Calu3 (cell line): Measurements from ENCODE around the gene SPSB1. TPM values are rescaled to one million over a fixed set of nuclear protein-coding genes. Genes with fewer than 3 reads are reported as not detected.

Source experiments
- BruUV-seq: library from RNA; stranded (reverse); fragments of 400-500 nt; replicated peaks from 2 replicates; lab custom pipeline; 2021; lab: Mats Ljungman, UMichigan
- CTCF ChIA-PET: fragments of 300-600 bp; sonication (Branson Sonifier 250); formaldehyde crosslinking; loops from one replicate; lab custom pipeline; 2022; ENCODE audit warnings: antibody characterized with exemption; lab: Charles Lee
- DNase-seq: peaks from one replicate; pipeline ENCODE4 v3.0.0; 2022
- H3K27ac Mint-ChIP-seq: one replicate; pipeline ENCODE4 v1.8.0; 2022; ENCODE audit warnings: mixed read lengths; ENCODE audit not compliant: unreplicated experiment
- H3K27me3 Mint-ChIP-seq: one replicate; pipeline ENCODE4 v1.8.0; 2022; ENCODE audit warnings: mixed read lengths; ENCODE audit not compliant: unreplicated experiment
- H3K36me3 Mint-ChIP-seq: one replicate; pipeline ENCODE4 v1.8.0; 2022; ENCODE audit warnings: mild to moderate bottlenecking, moderate library complexity, mixed read lengths; ENCODE audit not compliant: insufficient read depth, unreplicated experiment
- H3K4me1 Mint-ChIP-seq: one replicate; pipeline ENCODE4 v1.8.0; 2022; ENCODE audit warnings: mild to moderate bottlenecking, low read depth, mixed read lengths; ENCODE audit not compliant: unreplicated experiment
- H3K4me3 Mint-ChIP-seq: one replicate; pipeline ENCODE4 v1.8.0; 2022; ENCODE audit warnings: mild to moderate bottlenecking, low read depth, moderate library complexity, mixed read lengths; ENCODE audit not compliant: unreplicated experiment
- H3K9me3 Mint-ChIP-seq: one replicate; pipeline ENCODE4 v1.8.0; 2022; ENCODE audit warnings: low read depth, mixed read lengths; ENCODE audit not compliant: unreplicated experiment
- CTCF ChIP-seq: fragments of 200-600 bp; IDR thresholded peaks from one replicate; pipeline ENCODE4 v1.8.0; 2022; ENCODE audit warnings: antibody characterized with exemption; ENCODE audit not compliant: unreplicated experiment
- intact Hi-C: fragments of 100-400 bp; cut with micrococcal nuclease; formaldehyde crosslinking; loops from one replicate; pipeline ENCODE4 v1.10.0; 2022; ENCODE audit not compliant: unreplicated experiment
- total RNA-seq: library from RNA; stranded (reverse); gene quantifications from 2 replicates; pipeline ENCODE4 v1.2.3, GENCODE V29; 2022

Gene SPSB1
- total RNA-seq, 1 experiment from 2014 or later = 4.9 TPM

GRCh38 chr1:9281071-9281827 is 11.4 kb upstream of the SPSB1 start:
- Mint-ChIP-seq H3K27me3 (no peaks in the 10 kb centered on the region), H3K4me3 (no peak overlapping the region), H3K27ac (no peak overlapping the region), H3K36me3 (no peaks in the 10 kb centered on the region), H3K4me1 (peaks cover 21% of the 10 kb centered on the region), H3K9me3 (no peaks in the 10 kb centered on the region)
- CTCF ChIA-PET = no interaction called here
- no peak for DNase-seq
- intact Hi-C loops = no loop called here
- TF ChIP-seq CTCF = no peak
- BruUV-seq = no TSS peak

GRCh38 chr1:9281908-9282695 is 10.6 kb upstream of the SPSB1 start:
- no peaks in the 10 kb centered on the region for H3K9me3 Mint-ChIP-seq
- no peak overlapping the region for H3K27ac Mint-ChIP-seq
- DNase-seq = no peak
- intact Hi-C loops = no loop called here
- H3K27me3 Mint-ChIP-seq = no peaks in the 10 kb centered on the region
- BruUV-seq = no TSS peak
- no peak for TF ChIP-seq CTCF
- H3K4me3 Mint-ChIP-seq = no peak overlapping the region
- H3K36me3 Mint-ChIP-seq = no peaks in the 10 kb centered on the region
- peaks cover 18% of the 10 kb centered on the region for H3K4me1 Mint-ChIP-seq
- CTCF ChIA-PET = interaction anchor here (0.6 kb wide), 1 partner anchor 301 kb away, joined by 3 read pairs; no protein-coding TSS in a partner anchor

GRCh38 chr1:9282696-9282955 is 10.1 kb upstream of the SPSB1 start:
- BruUV-seq = no TSS peak
- DNase-seq = no peak
- Mint-ChIP-seq H3K4me1 (peaks cover 18% of the 10 kb centered on the region), H3K36me3 (no peaks in the 10 kb centered on the region), H3K27ac (no peak overlapping the region), H3K9me3 (no peaks in the 10 kb centered on the region), H3K4me3 (no peak overlapping the region), H3K27me3 (no peaks in the 10 kb centered on the region)
- CTCF ChIA-PET = no interaction called here
- TF ChIP-seq CTCF = no peak
- intact Hi-C loops = no loop called here

- Mint-ChIP-seq H3K36me3 (peaks cover 4% of the 10 kb centered on the region), H3K27ac (no peak overlapping the region), H3K9me3 (peaks cover 2% of the 10 kb centered on the region), H3K27me3 (no peaks in the 10 kb centered on the region), H3K4me3 (no peak overlapping the region), H3K4me1 (peaks cover 18% of the 10 kb centered on the region)
- no peak for TF ChIP-seq CTCF
- intact Hi-C loops = no loop called here
- CTCF ChIA-PET = no interaction called here
- no TSS peak for BruUV-seq
- DNase-seq = no peak
Measured at GRCh38 chr1:9284061-9284460, 8.6 kb upstream of the SPSB1 start.
